Osteocyte (in vitro differentiated cells): ENCODE results near the gene TTC28. TPM values are rescaled to one million over a fixed set of nuclear protein-coding genes. Genes with fewer than 3 reads are reported as not detected.

Experiments
- DNase-seq: peaks from one replicate; pipeline ENCODE4 v3.0.0; 2021; ENCODE audit warnings: mixed read lengths; ENCODE audit not compliant: unreplicated experiment; ENCODE audit errors: extremely low spot score
- H3K27ac Mint-ChIP-seq: one replicate; pipeline ENCODE4 v1.8.0; 2021; ENCODE audit warnings: mild to moderate bottlenecking, mixed read lengths; ENCODE audit not compliant: unreplicated experiment
- H3K27me3 Mint-ChIP-seq: one replicate; pipeline ENCODE4 v1.8.0; 2021; ENCODE audit warnings: mixed read lengths; ENCODE audit not compliant: unreplicated experiment
- H3K36me3 Mint-ChIP-seq: one replicate; pipeline ENCODE4 v1.8.0; 2021; ENCODE audit warnings: mixed read lengths; ENCODE audit not compliant: unreplicated experiment
- H3K4me1 Mint-ChIP-seq: one replicate; pipeline ENCODE4 v1.8.0; 2021; ENCODE audit warnings: mixed read lengths; ENCODE audit not compliant: unreplicated experiment
- H3K4me3 Mint-ChIP-seq: one replicate; pipeline ENCODE4 v1.8.0; 2021; ENCODE audit warnings: mild to moderate bottlenecking, moderate library complexity, mixed read lengths; ENCODE audit not compliant: unreplicated experiment
- H3K9me3 Mint-ChIP-seq: one replicate; pipeline ENCODE4 v1.8.0; 2021; ENCODE audit warnings: mixed read lengths; ENCODE audit not compliant: unreplicated experiment
- CTCF ChIP-seq: fragments of 200-600 bp; sonication (generic); IDR thresholded peaks from 2 replicates; pipeline ENCODE4 v1.5.0; 2021; ENCODE audit warnings: antibody characterized with exemption, mild to moderate bottlenecking, moderate library complexity
- total RNA-seq: library from RNA; stranded (reverse); gene quantifications from 2 replicates; pipeline ENCODE4 v1.2.1, GENCODE V29; 2021

Gene TTC28
- total RNA-seq, 1 donor from 2014 or later = 70.3 TPM

- Mint-ChIP-seq H3K27me3 (no peaks in the 10 kb centered on the region), H3K4me3 (peak overlapping the region; percentile 1), H3K4me1 (peaks cover 80% of the 10 kb centered on the region), H3K36me3 (no peaks in the 10 kb centered on the region), H3K27ac (peak overlapping the region; percentile 91), H3K9me3 (no peaks in the 10 kb centered on the region)
- TF ChIP-seq CTCF = no peak
- DNase-seq = no peak
These were observed 538.0 kb downstream of the TTC28 start for GRCh38 chr22:28141614-28142013.

DNA sequence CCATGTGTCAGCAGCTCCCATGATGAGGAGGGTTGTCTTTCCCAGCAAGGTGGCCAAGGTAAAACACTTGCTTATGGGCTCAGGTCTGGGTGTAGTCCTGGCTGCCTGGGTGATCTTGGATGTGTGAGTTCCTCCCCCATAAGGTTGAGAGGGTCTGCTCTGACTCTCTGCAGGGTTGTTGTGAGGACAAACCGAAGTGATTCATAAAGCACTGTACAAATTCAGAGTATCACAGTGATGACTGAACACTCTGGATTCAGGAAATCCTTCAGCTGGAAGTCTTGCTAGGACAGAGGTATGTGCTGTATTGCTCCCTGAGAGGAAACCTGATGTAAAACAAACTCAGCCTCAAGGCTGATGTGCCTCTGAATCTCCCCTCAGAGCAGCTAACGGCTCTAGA, 539.7 kb downstream of the TTC28 start:
- no peaks in the 10 kb centered on the region for H3K27me3 Mint-ChIP-seq
- H3K4me1 Mint-ChIP-seq = peaks cover 73% of the 10 kb centered on the region
- H3K9me3 Mint-ChIP-seq = no peaks in the 10 kb centered on the region
- peak overlapping the region; percentile 31 for H3K4me3 Mint-ChIP-seq
- peak overlapping the region; percentile 85 for H3K27ac Mint-ChIP-seq
- DNase-seq = no peak
- no peaks in the 10 kb centered on the region for H3K36me3 Mint-ChIP-seq
- TF ChIP-seq CTCF = no peak

- no peak for DNase-seq
- peak overlapping the region; percentile 85 for H3K27ac Mint-ChIP-seq
- no peaks in the 10 kb centered on the region for H3K27me3 Mint-ChIP-seq
- H3K36me3 Mint-ChIP-seq = no peaks in the 10 kb centered on the region
- H3K4me1 Mint-ChIP-seq = peaks cover 74% of the 10 kb centered on the region
- H3K9me3 Mint-ChIP-seq = no peaks in the 10 kb centered on the region
- peak overlapping the region; percentile 31 for H3K4me3 Mint-ChIP-seq
- no peak for TF ChIP-seq CTCF
These were observed 540.1 kb downstream of the TTC28 start for GRCh38 chr22:28139516-28139915.

- Mint-ChIP-seq H3K9me3 (no peaks in the 10 kb centered on the region), H3K27ac (no peak overlapping the region), H3K4me3 (no peak overlapping the region), H3K36me3 (no peaks in the 10 kb centered on the region), H3K4me1 (peaks cover 61% of the 10 kb centered on the region), H3K27me3 (no peaks in the 10 kb centered on the region)
- no peak for DNase-seq
- no peak for TF ChIP-seq CTCF
These were observed 542.6 kb downstream of the TTC28 start for GRCh38 chr22:28137036-28137435.

DNA sequence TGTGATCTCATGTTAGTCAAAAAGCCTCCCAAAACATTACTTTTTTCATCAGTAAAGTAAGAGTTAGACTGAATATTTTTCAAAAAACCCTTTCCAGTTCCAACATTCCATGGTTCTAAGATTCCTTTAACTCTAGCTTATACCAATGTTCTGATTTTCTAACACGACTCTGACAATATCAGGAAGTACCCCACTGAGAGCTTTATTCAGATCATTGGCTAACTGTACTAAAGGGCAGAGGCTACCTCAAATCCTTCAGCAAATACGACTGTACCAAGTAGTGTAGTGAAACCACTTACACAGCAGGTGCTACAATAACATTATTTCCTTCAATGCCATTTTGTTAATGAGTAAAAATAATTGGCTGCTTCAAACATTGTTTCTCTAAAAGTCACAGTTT, 547.2 kb downstream of the TTC28 start:
- H3K27me3 Mint-ChIP-seq = no peaks in the 10 kb centered on the region
- H3K4me1 Mint-ChIP-seq = peaks cover 33% of the 10 kb centered on the region
- H3K27ac Mint-ChIP-seq = peak overlapping the region; percentile 61
- no peaks in the 10 kb centered on the region for H3K36me3 Mint-ChIP-seq
- no peaks in the 10 kb centered on the region for H3K9me3 Mint-ChIP-seq
- no peak for DNase-seq
- no peak for TF ChIP-seq CTCF
- no peak overlapping the region for H3K4me3 Mint-ChIP-seq
